IMR-90 (cell line): ENCODE data around the gene ACAD11. TPM values are rescaled to one million over a fixed set of nuclear protein-coding genes. Genes with fewer than 3 reads are reported as not detected.
"Not testable (repeated sequence)": the region's sequence is repeated elsewhere in the genome, so short reads cannot be mapped to it uniquely, and the experiment has no call there.

Source experiments
- ATAC-seq: fragments of 200-7000 bp; cut with Tn5 transposase; 2 replicates; pipeline ENCODE4 v1.9.1; 2020; ENCODE audit warnings: low read depth, mild to moderate bottlenecking, moderate library complexity
- BruUV-seq: library from RNA; stranded (reverse); fragments of 400-500 nt; replicated peaks from 2 replicates; lab custom pipeline; 2021; lab: Mats Ljungman, UMichigan
- CTCF ChIA-PET: fragments of 300-600 bp; formaldehyde crosslinking; extraction: SDS; loops from one replicate; lab custom pipeline; 2021; ENCODE audit warnings: antibody characterized with exemption; lab: Yijun Ruan, JAX
- POLR2A ChIA-PET: fragments of 300-600 bp; sonication (Branson Sonifier 250); formaldehyde crosslinking; loops from one replicate; lab custom pipeline; 2022; ENCODE audit warnings: antibody characterized with exemption; ENCODE audit not compliant: unreplicated experiment; lab: Charles Lee
- DNase-seq: peaks from one replicate; pipeline ENCODE4 v3.0.0; 2013
- H2AFZ ChIP-seq: replicated peaks from 2 replicates; pipeline ENCODE3; 2013; ENCODE audit warnings: low read length, mild to moderate bottlenecking; ENCODE audit not compliant: poor library complexity
- H2AK5ac ChIP-seq: 2 replicates; pipeline ENCODE4 v1.6.1; 2013; ENCODE audit warnings: low read depth, low read length, inconsistent platforms
- H2AK9ac ChIP-seq: replicated peaks from 2 replicates; pipeline ENCODE3; 2013; ENCODE audit warnings: mild to moderate bottlenecking, low read depth, low read length, moderate library complexity; ENCODE audit not compliant: poor library complexity
- H2BK120ac ChIP-seq: 2 replicates; pipeline ENCODE4 v1.6.1; 2013; ENCODE audit warnings: low read depth, low read length, inconsistent platforms
- H2BK15ac ChIP-seq: 3 replicates; pipeline ENCODE4 v1.6.1; 2013; ENCODE audit warnings: low read depth, low read length, inconsistent platforms
- H2BK20ac ChIP-seq: 2 replicates; pipeline ENCODE4 v1.6.1; 2013; ENCODE audit warnings: low read depth, mild to moderate bottlenecking, inconsistent platforms, low read length, moderate library complexity
- H2BK5ac ChIP-seq: 2 replicates; pipeline ENCODE4 v1.6.1; 2013; ENCODE audit warnings: mild to moderate bottlenecking, low read depth, low read length, inconsistent platforms; ENCODE audit not compliant: poor library complexity, severe bottlenecking
- H3K14ac ChIP-seq: replicated peaks from 2 replicates; pipeline ENCODE4 v1.6.1; 2013; ENCODE audit warnings: low read depth, low read length, inconsistent platforms
- H3K18ac ChIP-seq: 2 replicates; pipeline ENCODE4 v1.6.1; 2013; ENCODE audit warnings: low read depth, low read length, control low read depth
- H3K23ac ChIP-seq: 2 replicates; pipeline ENCODE4 v1.6.1; 2013; ENCODE audit warnings: low read depth, low read length, inconsistent platforms
- H3K27ac ChIP-seq: 2 replicates; pipeline ENCODE4 v1.5.1; 2013; ENCODE audit warnings: mild to moderate bottlenecking, control low read depth, low read length; ENCODE audit not compliant: insufficient read depth
- H3K27me3 ChIP-seq: 2 replicates; pipeline ENCODE4 v1.6.1; 2013; ENCODE audit warnings: low read length; ENCODE audit not compliant: control insufficient read depth, insufficient read depth
- H3K36me3 ChIP-seq: 2 replicates; pipeline ENCODE4 v1.6.1; 2013; ENCODE audit warnings: low read length, mixed read lengths; ENCODE audit not compliant: control insufficient read depth, insufficient read depth
- H3K4ac ChIP-seq: 2 replicates; pipeline ENCODE4 v1.6.1; 2013; ENCODE audit warnings: low read depth, low read length, inconsistent platforms
- H3K4me1 ChIP-seq: 2 replicates; pipeline ENCODE4 v1.6.1; 2013; ENCODE audit warnings: low read length, mixed read lengths; ENCODE audit not compliant: control insufficient read depth, insufficient read depth
- H3K4me2 ChIP-seq: 2 replicates; pipeline ENCODE4 v1.6.1; 2013; ENCODE audit warnings: low read depth, mild to moderate bottlenecking, control low read depth, low read length, moderate library complexity
- H3K4me3 ChIP-seq: 2 replicates; pipeline ENCODE4 v1.5.1; 2013; ENCODE audit warnings: low read depth, mild to moderate bottlenecking, control low read depth, low read length, moderate library complexity; ENCODE audit not compliant: insufficient read depth
- H3K56ac ChIP-seq: 2 replicates; pipeline ENCODE4 v1.6.1; 2013; ENCODE audit warnings: low read length, inconsistent platforms; ENCODE audit not compliant: insufficient read depth; ENCODE audit errors: extremely low read depth
- H3K79me1 ChIP-seq, 2 experiments: 2 replicates each; pipeline ENCODE4 v1.6.1; 2013; ENCODE audit warnings: low read length in 2 of 2, inconsistent platforms in 1 of 2, low read depth in 1 of 2
- H3K9ac ChIP-seq: 2 replicates; pipeline ENCODE4 v1.6.1; 2013; ENCODE audit warnings: low read depth, low read length, control low read depth
- H3K9me1 ChIP-seq: 2 replicates; pipeline ENCODE4 v1.6.1; 2013; ENCODE audit warnings: low read length, inconsistent platforms; ENCODE audit not compliant: insufficient read depth
- H3K9me3 ChIP-seq: 2 replicates; pipeline ENCODE4 v1.6.1; 2013; ENCODE audit warnings: low read length; ENCODE audit not compliant: control insufficient read depth, insufficient read depth
- H4K20me1 ChIP-seq: 2 replicates; pipeline ENCODE4 v1.6.1; 2013; ENCODE audit warnings: low read length, inconsistent platforms; ENCODE audit not compliant: insufficient read depth
- H4K5ac ChIP-seq: 2 replicates; pipeline ENCODE4 v1.6.1; 2013; ENCODE audit warnings: mild to moderate bottlenecking, low read depth, low read length, control low read depth
- H4K8ac ChIP-seq, 2 experiments: 2 replicates each; pipeline ENCODE4 v1.6.1; 2013; ENCODE audit warnings: low read depth in 2 of 2, low read length in 2 of 2, control low read depth in 1 of 2, inconsistent platforms in 1 of 2
- H4K91ac ChIP-seq: 2 replicates; pipeline ENCODE4 v1.6.1; 2013; ENCODE audit warnings: low read depth, low read length, inconsistent platforms; ENCODE audit not compliant: insufficient read depth
- WGBS, 2 experiments: methylation state at CpG; one replicate each; pipeline versions ENCODE4 v1.1.5 to v1.1.7; 2013; ENCODE audit warnings: missing lambda C conversion rate in 2 of 2; ENCODE audit not compliant: insufficient read length in 1 of 2; ENCODE audit errors: extremely low coverage in 2 of 2; 5-methylcytosine and 5-hydroxymethylcytosine counted together
- dilution Hi-C: fragments of 300-500 bp; cut with HindIII; formaldehyde crosslinking; loops from one replicate; pipeline ENCODE4 v1.14.3; 2018; ENCODE audit warnings: low sequenced_read_pairs; ENCODE audit not compliant: unreplicated experiment
- in situ Hi-C: fragments of 300-500 bp; cut with MboI; formaldehyde crosslinking; loops from 3 replicates; pipeline ENCODE4 v1.14.3; 2019; ENCODE audit warnings: low sequenced_read_pairs, inconsistent platforms, mixed read lengths
- intact Hi-C: fragments of 100-400 bp; cut with micrococcal nuclease; formaldehyde crosslinking; loops from 2 replicates; pipeline ENCODE4 v1.10.0; 2022
- polyA plus RNA-seq, 3 experiments: library from polyadenylated mRNA; depleted of rRNA; stranded (reverse); fragments of >200 nt; gene quantifications; 2 replicates each; pipeline ENCODE4 v1.2.3, GENCODE V29; 2012; ENCODE audit warnings: low replicate concordance in 1 of 3
- total RNA-seq: library from RNA; depleted of rRNA; stranded (reverse); fragments of >200 nt; gene quantifications from 2 replicates; pipeline ENCODE4 v1.2.3, GENCODE V29; 2012

Gene ACAD11
- total and polyA plus RNA-seq, 2 of the 4 experiments (the other 2 are of a cell fraction) = 16.0 to 18.8 TPM

- H2BK15ac ChIP-seq, H3K14ac ChIP-seq, H3K27me3 ChIP-seq, H3K9me3 ChIP-seq, H2BK5ac ChIP-seq, ATAC-seq, H3K9ac ChIP-seq, H2AK5ac ChIP-seq, H3K4ac ChIP-seq, H2BK20ac ChIP-seq, H3K4me3 ChIP-seq, H3K27ac ChIP-seq, BruUV-seq, H4K20me1 ChIP-seq, H3K36me3 ChIP-seq, H4K91ac ChIP-seq, POLR2A ChIA-PET, H3K56ac ChIP-seq, H2AFZ ChIP-seq, H3K9me1 ChIP-seq, H2BK120ac ChIP-seq, H3K4me1 ChIP-seq, H3K18ac ChIP-seq, H3K79me1 ChIP-seq, H4K5ac ChIP-seq, H3K4me2 ChIP-seq, DNase-seq, H3K23ac ChIP-seq, H2AK9ac ChIP-seq, H4K8ac ChIP-seq: not testable (repeated sequence)
- no CpG with 5 or more reads among the region's 2 CpGs for WGBS, 2 experiments
- intact Hi-C loops (loop anchor here (5.0 kb wide), 1 partner anchor 384 kb away; no protein-coding TSS in a partner anchor), dilution Hi-C loops (loop anchor here (25.0 kb wide), 1 partner anchor 104 kb away; no protein-coding TSS in a partner anchor), in situ Hi-C loops (loop anchor here (25.0 kb wide), 1 partner anchor 379 kb away; no protein-coding TSS in a partner anchor)
- CTCF ChIA-PET = interaction anchor here (0.6 to 3.6 kb wide), 9 partner anchors 10 to 242 kb away, joined by 3 to 27 read pairs (median 4); no protein-coding TSS in a partner anchor
Observed at GRCh38 chr3:132641427-132641826, 18.2 kb downstream of the ACAD11 start.
